ENCODE data around the gene ANKRD22.

The ANKRD22 gene

DNA sequence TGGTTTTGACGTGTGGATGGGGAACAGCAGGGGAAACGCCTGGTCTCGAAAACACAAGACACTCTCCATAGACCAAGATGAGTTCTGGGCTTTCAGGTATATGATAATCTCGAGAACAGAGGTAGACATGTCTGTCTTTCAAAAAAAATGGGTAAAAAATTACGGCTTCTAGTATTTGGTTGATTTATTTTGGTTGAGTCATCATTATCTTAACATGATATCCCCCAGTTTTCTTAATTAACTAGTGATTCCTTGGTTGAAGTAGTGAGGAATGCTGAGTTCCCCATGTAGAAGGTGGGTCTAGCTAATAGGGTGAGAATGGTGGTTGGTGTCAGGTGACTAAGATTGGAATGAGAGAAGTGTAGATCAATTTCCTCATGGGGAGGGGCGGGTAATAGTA lies 38.4 kb downstream of the ANKRD22 start:
- no peaks in the 10 kb centered on the region for H3K27me3 ChIP-seq (ENCODE audit: insufficient read depth, poor library complexity, severe bottlenecking)
- ATAC-seq (ENCODE audit: low read depth) (no peak), DNase-seq (ENCODE audit: low spot score) (no peak)
- peaks cover 3% of the 10 kb centered on the region for H3K4me1 ChIP-seq (ENCODE audit: insufficient read depth, poor library complexity, severe bottlenecking)
- no peak overlapping the region for H3K4me3 ChIP-seq (ENCODE audit: severe bottlenecking)
- TF ChIP-seq, protein P1, sequence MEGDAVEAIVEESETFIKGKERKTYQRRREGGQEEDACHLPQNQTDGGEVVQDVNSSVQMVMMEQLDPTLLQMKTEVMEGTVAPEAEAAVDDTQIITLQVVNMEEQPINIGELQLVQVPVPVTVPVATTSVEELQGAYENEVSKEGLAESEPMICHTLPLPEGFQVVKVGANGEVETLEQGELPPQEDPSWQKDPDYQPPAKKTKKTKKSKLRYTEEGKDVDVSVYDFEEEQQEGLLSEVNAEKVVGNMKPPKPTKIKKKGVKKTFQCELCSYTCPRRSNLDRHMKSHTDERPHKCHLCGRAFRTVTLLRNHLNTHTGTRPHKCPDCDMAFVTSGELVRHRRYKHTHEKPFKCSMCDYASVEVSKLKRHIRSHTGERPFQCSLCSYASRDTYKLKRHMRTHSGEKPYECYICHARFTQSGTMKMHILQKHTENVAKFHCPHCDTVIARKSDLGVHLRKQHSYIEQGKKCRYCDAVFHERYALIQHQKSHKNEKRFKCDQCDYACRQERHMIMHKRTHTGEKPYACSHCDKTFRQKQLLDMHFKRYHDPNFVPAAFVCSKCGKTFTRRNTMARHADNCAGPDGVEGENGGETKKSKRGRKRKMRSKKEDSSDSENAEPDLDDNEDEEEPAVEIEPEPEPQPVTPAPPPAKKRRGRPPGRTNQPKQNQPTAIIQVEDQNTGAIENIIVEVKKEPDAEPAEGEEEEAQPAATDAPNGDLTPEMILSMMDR (IDR thresholded peaks at IDR 0.05; ENCODE audit: poor library complexity, severe bottlenecking) = no peak
- no peak overlapping the region for H3K27ac ChIP-seq (ENCODE audit: poor library complexity, severe bottlenecking)
- H3K9me3 ChIP-seq (ENCODE audit: severe bottlenecking) = no peaks in the 10 kb centered on the region
- no peaks in the 10 kb centered on the region for H3K36me3 ChIP-seq (ENCODE audit: low read depth)

- Histone ChIP-seq H3K4me3 (ENCODE audit: severe bottlenecking) (no peak overlapping the region), H3K9me3 (ENCODE audit: severe bottlenecking) (no peaks in the 10 kb centered on the region), H3K36me3 (ENCODE audit: low read depth) (no peaks in the 10 kb centered on the region), H3K27me3 (ENCODE audit: insufficient read depth, poor library complexity, severe bottlenecking) (no peaks in the 10 kb centered on the region), H3K27ac (ENCODE audit: poor library complexity, severe bottlenecking) (peak overlapping the region; percentile 8), H3K4me1 (ENCODE audit: insufficient read depth, poor library complexity, severe bottlenecking) (peaks cover 3% of the 10 kb centered on the region)
- DNase-seq (ENCODE audit: low spot score) (no peak), ATAC-seq (ENCODE audit: low read depth) (peak; percentile 89)
- TF ChIP-seq, protein P1 (IDR thresholded peaks at IDR 0.05; ENCODE audit: poor library complexity, severe bottlenecking) = peak; percentile 90
Measured at GRCh38 chr10:88810196-88810961, 41.3 kb downstream of the ANKRD22 start.

DNA sequence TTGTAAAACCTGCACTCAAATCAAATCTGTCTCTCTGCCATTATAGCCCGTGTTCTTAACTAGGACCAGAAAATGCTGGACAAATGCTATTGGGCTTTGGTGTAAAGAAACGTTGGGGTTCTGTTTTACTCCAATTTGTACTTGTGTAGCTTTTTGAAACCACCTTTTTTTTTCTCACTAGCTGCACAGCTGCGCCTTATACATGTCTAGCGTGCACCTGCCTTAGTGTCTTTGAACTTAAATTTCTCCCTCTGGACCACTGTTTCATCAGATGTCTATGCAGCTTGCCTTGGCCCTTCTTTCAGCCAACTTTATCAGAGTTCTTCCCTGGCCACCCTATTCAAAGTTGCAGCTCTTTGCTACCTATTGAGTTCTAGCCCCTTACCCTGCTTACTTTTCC lies 42.0 kb downstream of the ANKRD22 start:
- ATAC-seq (ENCODE audit: low read depth) (no peak; the same call in 2 of the 3 replicates), DNase-seq (ENCODE audit: low spot score) (no peak)
- TF ChIP-seq, protein P1 (IDR thresholded peaks at IDR 0.05; ENCODE audit: poor library complexity, severe bottlenecking) = no peak
- Histone ChIP-seq H3K4me1 (ENCODE audit: insufficient read depth, poor library complexity, severe bottlenecking) (peaks cover 3% of the 10 kb centered on the region), H3K9me3 (ENCODE audit: severe bottlenecking) (no peaks in the 10 kb centered on the region), H3K4me3 (ENCODE audit: severe bottlenecking) (no peak overlapping the region), H3K27me3 (ENCODE audit: insufficient read depth, poor library complexity, severe bottlenecking) (no peaks in the 10 kb centered on the region), H3K27ac (ENCODE audit: poor library complexity, severe bottlenecking) (peak overlapping the region; percentile 8), H3K36me3 (ENCODE audit: low read depth) (no peaks in the 10 kb centered on the region)

GRCh38 chr10:88805924-88806323 lies 45.7 kb downstream of the ANKRD22 start:
- H3K4me1 ChIP-seq (ENCODE audit: insufficient read depth, poor library complexity, severe bottlenecking) = peaks cover 3% of the 10 kb centered on the region
- no peak overlapping the region for H3K27ac ChIP-seq (ENCODE audit: poor library complexity, severe bottlenecking)
- ATAC-seq (ENCODE audit: low read depth) (no peak), DNase-seq (ENCODE audit: low spot score) (no peak)
- TF ChIP-seq, protein P1 (IDR thresholded peaks at IDR 0.05; ENCODE audit: poor library complexity, severe bottlenecking) = no peak
- no peaks in the 10 kb centered on the region for H3K9me3 ChIP-seq (ENCODE audit: severe bottlenecking)
- no peak overlapping the region for H3K4me3 ChIP-seq (ENCODE audit: severe bottlenecking)
- H3K36me3 ChIP-seq (ENCODE audit: low read depth) = no peaks in the 10 kb centered on the region
- H3K27me3 ChIP-seq (ENCODE audit: insufficient read depth, poor library complexity, severe bottlenecking) = no peaks in the 10 kb centered on the region

DNA sequence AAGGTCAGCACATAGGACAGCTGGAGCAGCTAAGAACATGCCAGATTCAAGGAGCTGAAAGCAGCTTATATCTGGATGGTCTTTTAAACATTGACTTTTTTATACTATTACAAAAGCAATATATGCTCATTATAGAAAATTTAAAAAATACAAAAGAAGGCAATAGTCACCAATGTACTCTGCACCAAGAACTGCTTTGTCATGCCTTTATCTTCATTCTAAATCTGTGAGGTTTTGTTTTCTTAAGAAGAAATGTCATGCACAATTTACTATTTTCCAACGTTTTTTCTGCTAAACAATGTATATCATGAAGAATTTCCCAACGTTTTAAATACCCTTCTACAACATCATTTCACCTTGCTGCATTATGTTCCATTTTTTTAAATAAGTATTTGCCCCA lies 46.3 kb downstream of the ANKRD22 start:
- no peak for ATAC-seq (ENCODE audit: low read depth)
- H3K4me1 ChIP-seq (ENCODE audit: insufficient read depth, poor library complexity, severe bottlenecking) = peaks cover under 1% of the 10 kb centered on the region
- H3K27me3 ChIP-seq (ENCODE audit: insufficient read depth, poor library complexity, severe bottlenecking) = no peaks in the 10 kb centered on the region
- TF ChIP-seq, protein P1 (IDR thresholded peaks at IDR 0.05; ENCODE audit: poor library complexity, severe bottlenecking) = no peak
- no peak for DNase-seq (ENCODE audit: low spot score)
- no peak overlapping the region for H3K27ac ChIP-seq (ENCODE audit: poor library complexity, severe bottlenecking)
- no peaks in the 10 kb centered on the region for H3K36me3 ChIP-seq (ENCODE audit: low read depth)
- no peaks in the 10 kb centered on the region for H3K9me3 ChIP-seq (ENCODE audit: severe bottlenecking)
- no peak overlapping the region for H3K4me3 ChIP-seq (ENCODE audit: severe bottlenecking)
